Measurements from ENCODE around the gene SLC4A9. TPM values are rescaled to one million over a fixed set of nuclear protein-coding genes. Genes with fewer than 3 reads are reported as not detected.
A peak's percentile ranks its signal among the peaks of the same experiment; 100 is the strongest.

Gene SLC4A9
- total RNA-seq, 1 donor from 2014 or later = not detected

- Mint-ChIP-seq H3K4me3 (ENCODE audit: unreplicated experiment) (peak overlapping the region; percentile 66), H3K27ac (ENCODE audit: unreplicated experiment) (no peak overlapping the region), H3K36me3 (ENCODE audit: low read depth) (no peaks in the 10 kb centered on the region), H3K27me3 (ENCODE audit: low read depth) (peaks cover 3% of the 10 kb centered on the region), H3K9me3 (ENCODE audit: low read depth) (no peaks in the 10 kb centered on the region), H3K4me1 (ENCODE audit: low read depth) (peaks cover 21% of the 10 kb centered on the region)
- DNase-seq (ENCODE audit: low spot score) = peak; percentile 6
- TF ChIP-seq CTCF (IDR thresholded peaks at IDR 0.05) = no peak
Measured at GRCh38 chr5:140347360-140347759, 12.6 kb upstream of the SLC4A9 start.

GRCh38 chr5:140348104-140348503, 11.9 kb upstream of the SLC4A9 start:
- no peak overlapping the region for H3K4me3 Mint-ChIP-seq (ENCODE audit: unreplicated experiment)
- peak; percentile 29 for DNase-seq (ENCODE audit: low spot score)
- no peak overlapping the region for H3K27ac Mint-ChIP-seq (ENCODE audit: unreplicated experiment)
- H3K27me3 Mint-ChIP-seq (ENCODE audit: low read depth) = peaks cover 3% of the 10 kb centered on the region
- TF ChIP-seq CTCF (IDR thresholded peaks at IDR 0.05) = no peak
- no peaks in the 10 kb centered on the region for H3K9me3 Mint-ChIP-seq (ENCODE audit: low read depth)
- no peaks in the 10 kb centered on the region for H3K36me3 Mint-ChIP-seq (ENCODE audit: low read depth)
- H3K4me1 Mint-ChIP-seq (ENCODE audit: low read depth) = peaks cover 18% of the 10 kb centered on the region

GRCh38 chr5:140349244-140349643, 10.8 kb upstream of the SLC4A9 start:
- Mint-ChIP-seq H3K27me3 (ENCODE audit: low read depth) (peaks cover 6% of the 10 kb centered on the region), H3K9me3 (ENCODE audit: low read depth) (no peaks in the 10 kb centered on the region), H3K27ac (ENCODE audit: unreplicated experiment) (no peak overlapping the region), H3K36me3 (ENCODE audit: low read depth) (no peaks in the 10 kb centered on the region), H3K4me3 (ENCODE audit: unreplicated experiment) (no peak overlapping the region), H3K4me1 (ENCODE audit: low read depth) (peaks cover 18% of the 10 kb centered on the region)
- no peak for DNase-seq (ENCODE audit: low spot score)
- no peak for TF ChIP-seq CTCF (IDR thresholded peaks at IDR 0.05)

GRCh38 chr5:140351609-140352334, 8.2 kb upstream of the SLC4A9 start:
- TF ChIP-seq CTCF (IDR thresholded peaks at IDR 0.05) = peak; percentile 95
- DNase-seq (ENCODE audit: low spot score) = no peak
- Mint-ChIP-seq H3K9me3 (ENCODE audit: low read depth) (no peaks in the 10 kb centered on the region), H3K4me3 (ENCODE audit: unreplicated experiment) (no peak overlapping the region), H3K27ac (ENCODE audit: unreplicated experiment) (no peak overlapping the region), H3K4me1 (ENCODE audit: low read depth) (peaks cover 6% of the 10 kb centered on the region), H3K36me3 (ENCODE audit: low read depth) (no peaks in the 10 kb centered on the region), H3K27me3 (ENCODE audit: low read depth) (peaks cover 6% of the 10 kb centered on the region)

- Mint-ChIP-seq H3K4me1 (ENCODE audit: low read depth) (peaks cover 14% of the 10 kb centered on the region), H3K27me3 (ENCODE audit: low read depth) (peaks cover 2% of the 10 kb centered on the region), H3K27ac (ENCODE audit: unreplicated experiment) (no peak overlapping the region), H3K36me3 (ENCODE audit: low read depth) (no peaks in the 10 kb centered on the region), H3K4me3 (ENCODE audit: unreplicated experiment) (no peak overlapping the region), H3K9me3 (ENCODE audit: low read depth) (no peaks in the 10 kb centered on the region)
- TF ChIP-seq CTCF (IDR thresholded peaks at IDR 0.05) = no peak
- DNase-seq (ENCODE audit: low spot score) = peak; percentile 36
Measured at GRCh38 chr5:140355546-140355945, 4.4 kb upstream of the SLC4A9 start.

All from chondrocyte (in vitro differentiated cells).